Left cardiac atrium (tissue), 4 donors: Measurements from ENCODE around the gene TEX264. TPM values are rescaled to one million over a fixed set of nuclear protein-coding genes. Genes with fewer than 3 reads are reported as not detected.
"Not testable (repeated sequence)": the region's sequence is repeated elsewhere in the genome, so short reads cannot be mapped to it uniquely, and the experiment has no call there.

Experiments used
- ATAC-seq, 2 donors: fragments of 200-7000 bp; cut with Tn5 transposase; one replicate each; pipeline ENCODE4 v1.9.1; 2020; ENCODE audit warnings: mild to moderate bottlenecking in 2 of 2, moderate library complexity in 2 of 2
- DNase-seq: peaks from one replicate; pipeline ENCODE4 v3.0.0-alpha.2; 2020
- intact Hi-C, 2 donors: fragments of 100-400 bp; cut with DNase I; formaldehyde crosslinking; loops; one replicate each; pipeline versions ENCODE4 v1.14.1 to v1.15.1; 2022 to 2023
- long read RNA-seq: library from polyadenylated mRNA; unstranded; transcript quantifications from one replicate; pipeline ENCODE4 v2.0.0, GENCODE V29; 2021
- total RNA-seq, 2 donors: library from RNA; stranded (reverse); fragmentation: NEBNext Ultra II Directional; extraction: Animal tissue kit (Norgen Biotek cat#: 25700); gene quantifications; one replicate each; pipeline ENCODE4 v1.2.1, GENCODE V29; 2021
- donor health status: DM: no; HTN: yes; CAD: no.
- donor health status: DM: no; HTN: yes; CAD: no; lungs with severe emphysema.
- donor health status: DM: yes; HTN: yes; CAD: no.
- donor health status: Dilated cardiomyopathy.

TEX264 gene, protein sequence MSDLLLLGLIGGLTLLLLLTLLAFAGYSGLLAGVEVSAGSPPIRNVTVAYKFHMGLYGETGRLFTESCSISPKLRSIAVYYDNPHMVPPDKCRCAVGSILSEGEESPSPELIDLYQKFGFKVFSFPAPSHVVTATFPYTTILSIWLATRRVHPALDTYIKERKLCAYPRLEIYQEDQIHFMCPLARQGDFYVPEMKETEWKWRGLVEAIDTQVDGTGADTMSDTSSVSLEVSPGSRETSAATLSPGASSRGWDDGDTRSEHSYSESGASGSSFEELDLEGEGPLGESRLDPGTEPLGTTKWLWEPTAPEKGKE
- total RNA-seq, result 10 to 100 TPM; 44.1 TPM
- long read RNA-seq, transcript TEX264-215 (6 exons, 1,488 nt), result minor isoform, 7 of 91 reads
- long read RNA-seq, transcript TEX264-201 (5 exons, 1,340 nt), result major isoform, 71 of 91 reads
- long read RNA-seq, partial matches to known transcripts, result 2 of 91 reads
- long read RNA-seq, other reads (novel, unspliced or antisense), result 6 of 91 reads

DNA sequence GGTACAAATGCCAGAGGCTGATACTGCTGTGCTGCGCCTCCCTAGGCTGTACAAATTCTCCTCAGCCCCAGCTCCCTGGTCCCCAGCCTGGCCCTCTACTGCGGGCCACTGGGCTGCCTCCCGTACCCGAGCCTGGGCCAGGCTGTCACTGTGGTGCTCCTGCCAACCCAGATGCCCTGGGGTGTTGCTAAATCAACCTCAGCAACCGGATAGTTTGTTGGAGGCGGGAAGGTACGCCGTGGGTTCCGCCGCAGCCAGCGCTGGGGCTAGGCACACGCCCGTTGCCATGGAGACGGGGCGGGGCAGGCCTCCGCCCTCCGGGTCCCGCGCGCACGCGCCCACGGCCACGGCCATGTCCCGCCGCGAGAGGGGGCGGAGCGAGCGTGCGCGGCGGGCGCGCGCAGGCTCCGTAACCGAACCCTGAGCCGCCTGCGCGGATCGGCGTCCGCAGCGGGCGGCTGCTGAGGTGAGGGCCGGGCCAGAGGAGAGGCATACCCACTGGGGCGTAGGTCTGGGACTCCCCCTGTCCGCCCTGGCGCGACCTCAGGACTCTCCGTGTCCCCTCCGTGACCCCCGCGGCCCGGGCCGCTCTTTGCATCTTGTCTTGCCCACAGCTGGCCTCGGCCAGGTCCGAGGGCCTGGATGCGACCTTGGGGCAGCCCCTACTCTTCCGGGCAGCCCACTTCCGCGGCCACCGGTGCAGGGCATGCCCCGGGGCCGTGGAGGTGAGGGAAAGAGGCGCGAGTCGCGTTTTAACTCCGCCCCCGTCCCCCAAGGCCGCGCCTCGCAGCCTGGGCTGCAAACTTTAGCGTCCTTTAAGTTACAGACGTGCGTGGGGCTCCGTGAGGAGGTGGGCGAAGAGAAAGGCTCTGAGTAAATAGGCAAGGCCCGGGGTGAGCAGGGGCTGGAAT, at the start of gene TEX264:
TEX264 (plus strand) TSS at position 430 of the 911 bp plus-strand sequence. CDS start 3,053 bp downstream, outside the sequence.
- peak; percentile 95 for DNase-seq
- ATAC-seq, result peak; percentile 96
- intact Hi-C loops, result no loop called here

DNA sequence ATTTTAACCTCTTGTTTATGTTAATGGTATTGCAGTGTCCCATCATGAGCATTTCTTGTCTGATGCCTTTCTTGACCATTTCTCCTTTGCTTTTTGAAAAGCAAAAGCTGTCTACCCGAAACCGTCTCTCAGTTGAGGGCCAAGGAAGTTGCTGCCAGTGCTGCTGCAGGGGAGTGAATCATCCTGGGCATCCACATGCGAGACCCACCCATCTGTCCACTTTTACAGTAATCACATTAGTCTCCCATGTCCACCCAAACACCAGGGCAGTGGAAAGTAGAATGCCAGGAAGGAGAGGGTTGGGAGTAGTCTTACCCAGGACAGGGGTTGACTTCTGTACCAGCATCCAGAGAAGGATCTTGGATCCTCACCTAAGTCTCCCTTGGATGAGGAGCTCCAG, 48.6 kb upstream of the TEX264 start:
- intact Hi-C loops, result no loop called here
- ATAC-seq (peak in 1 of 2 donors; percentile 69), DNase-seq (no peak)

DNA sequence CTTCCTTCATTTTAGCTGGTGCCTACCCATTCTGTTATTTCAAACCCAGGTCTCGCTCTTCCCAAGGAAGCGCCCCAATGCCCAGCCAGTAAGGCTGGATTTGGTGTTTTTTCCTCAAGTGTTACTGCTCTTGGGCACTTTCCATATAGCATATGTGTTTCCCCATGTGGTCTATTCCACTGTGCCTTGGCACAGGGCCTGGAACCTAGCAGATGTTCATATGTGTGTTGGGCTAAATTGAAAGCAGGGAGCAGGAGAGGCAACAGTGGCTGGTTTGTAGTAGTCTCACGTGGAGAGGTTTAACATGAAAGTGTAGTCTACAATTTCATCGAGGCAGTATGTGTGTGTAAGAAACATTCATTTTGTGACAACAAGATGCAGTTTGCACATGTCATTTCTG, 48.2 kb upstream of the TEX264 start:
- DNase-seq (no peak), ATAC-seq (no peak)
- intact Hi-C loops, result no loop called here

DNA sequence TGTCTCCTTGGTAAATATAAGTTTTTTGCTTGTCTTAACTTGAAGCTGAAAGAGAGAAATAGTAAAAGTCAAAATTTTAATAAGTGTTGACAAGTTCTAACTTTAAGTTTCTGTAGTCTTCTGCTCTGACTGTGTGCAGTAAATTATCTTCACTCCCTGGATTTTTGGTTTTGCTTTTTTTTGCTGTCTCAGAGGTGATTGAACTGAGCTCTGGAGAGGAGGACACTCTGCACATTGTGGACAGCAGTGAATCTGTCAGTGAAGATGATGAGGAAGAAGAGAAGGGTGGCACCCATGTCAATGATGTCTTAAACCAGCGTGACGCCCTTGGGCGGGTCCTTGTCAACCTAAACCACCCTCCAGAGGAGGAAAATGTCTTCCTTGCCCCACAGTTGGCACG, 40.5 kb upstream of the TEX264 start:
- no peak for DNase-seq
- no peak for ATAC-seq
- intact Hi-C loops, result no loop called here

DNA sequence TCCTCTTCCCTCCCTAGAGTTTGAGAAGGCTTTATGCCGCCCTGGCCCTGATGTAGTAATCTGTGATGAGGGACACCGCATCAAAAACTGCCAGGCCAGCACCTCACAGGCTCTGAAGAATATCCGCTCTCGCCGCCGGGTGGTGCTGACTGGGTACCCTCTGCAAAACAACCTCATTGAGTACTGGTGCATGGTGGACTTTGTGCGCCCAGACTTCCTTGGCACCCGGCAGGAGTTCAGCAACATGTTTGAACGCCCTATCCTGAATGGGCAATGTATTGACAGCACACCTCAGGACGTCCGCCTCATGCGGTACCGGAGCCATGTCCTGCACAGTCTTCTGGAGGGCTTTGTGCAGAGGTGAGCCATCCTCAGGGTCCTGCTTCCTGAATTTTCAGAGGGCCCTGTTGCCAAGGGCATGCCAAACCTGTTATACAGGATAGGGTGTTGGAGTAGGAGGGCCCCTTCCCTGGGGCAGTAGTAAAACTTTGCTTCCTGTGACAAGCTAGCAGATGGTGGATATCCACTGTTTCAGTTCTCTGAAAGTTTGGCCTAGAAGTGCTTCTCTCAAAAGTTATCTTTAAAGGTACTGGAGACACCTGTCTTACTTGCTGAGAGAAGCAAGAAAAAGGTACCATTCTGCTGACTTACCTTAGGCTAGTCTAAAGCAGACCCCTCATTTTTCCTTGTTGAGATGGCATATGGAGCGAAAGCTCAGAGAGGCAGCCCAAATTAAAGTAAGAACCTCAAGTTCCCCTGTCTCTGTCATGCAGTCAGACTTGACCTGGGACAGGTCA, 33.7 kb upstream of the TEX264 start:
- intact Hi-C loops, result no loop called here
- ATAC-seq, result no peak
- no peak for DNase-seq

DNA sequence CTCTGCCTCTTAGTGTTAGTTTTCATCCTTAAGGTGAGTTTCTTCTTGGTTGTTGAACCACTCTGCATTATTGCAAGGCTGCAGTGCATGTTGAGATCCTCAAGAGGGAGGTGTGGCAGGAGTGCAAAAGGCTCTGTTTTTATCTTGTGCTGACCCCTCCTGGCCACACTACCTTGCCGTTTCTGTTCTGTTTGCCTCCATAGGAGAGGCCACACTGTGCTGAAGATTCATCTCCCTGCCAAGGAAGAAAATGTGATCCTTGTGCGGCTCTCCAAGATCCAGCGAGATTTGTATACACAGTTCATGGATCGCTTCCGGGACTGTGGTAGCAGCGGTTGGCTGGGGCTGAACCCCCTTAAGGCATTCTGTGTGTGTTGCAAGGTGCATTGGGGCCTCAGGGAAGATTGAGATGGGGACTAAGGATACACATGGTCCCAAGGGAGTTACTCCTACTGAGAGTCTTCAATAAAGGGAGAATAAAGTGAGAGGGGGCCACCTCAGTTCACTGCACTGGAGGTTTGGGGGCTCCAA, 33.0 kb upstream of the TEX264 start:
- DNase-seq (no peak), ATAC-seq (peak; percentile 64 to 72)
- intact Hi-C loops, result no loop called here

DNA sequence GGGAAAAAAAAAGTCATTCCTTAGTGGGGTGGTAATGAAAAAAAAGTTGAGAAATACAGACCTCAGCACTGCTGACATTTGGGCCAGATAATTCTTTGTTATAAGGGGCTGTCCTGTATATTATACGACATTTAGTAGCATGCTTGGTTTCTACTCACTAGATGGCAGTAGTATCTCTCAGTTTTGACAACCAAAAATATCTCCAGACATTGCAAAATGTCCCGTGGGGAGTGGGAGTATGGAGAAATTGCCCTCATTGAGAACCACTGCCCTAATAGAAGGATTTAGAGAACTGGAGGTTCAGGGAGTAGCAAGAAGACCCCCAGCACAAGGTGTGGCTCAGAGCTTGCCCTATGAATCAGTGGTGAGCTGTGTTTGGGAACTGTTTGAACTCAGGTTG, 28.6 kb upstream of the TEX264 start:
- DNase-seq (no peak), ATAC-seq (peak in 1 of 2 donors; percentile 53)
- intact Hi-C loops, result no loop called here

DNA sequence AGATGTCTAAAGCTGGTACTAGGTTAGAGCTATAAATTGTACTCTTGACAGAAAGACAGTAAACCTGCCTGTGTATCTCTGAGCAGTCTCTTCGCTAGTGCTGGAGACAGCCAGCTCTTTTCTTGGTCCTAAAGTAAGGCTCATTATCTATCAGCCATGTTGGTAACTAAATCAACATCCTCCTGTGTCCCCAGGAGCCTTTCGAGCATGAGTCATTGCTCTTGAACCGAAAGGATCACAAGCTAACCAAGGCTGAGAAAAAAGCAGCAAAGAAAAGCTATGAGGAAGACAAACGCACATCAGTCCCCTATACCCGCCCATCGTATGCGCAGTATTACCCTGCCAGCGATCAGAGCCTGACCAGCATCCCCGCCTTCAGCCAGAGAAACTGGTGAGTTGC, 25.0 kb upstream of the TEX264 start:
- DNase-seq (no peak), ATAC-seq (no peak)
- intact Hi-C loops, result no loop called here

DNA sequence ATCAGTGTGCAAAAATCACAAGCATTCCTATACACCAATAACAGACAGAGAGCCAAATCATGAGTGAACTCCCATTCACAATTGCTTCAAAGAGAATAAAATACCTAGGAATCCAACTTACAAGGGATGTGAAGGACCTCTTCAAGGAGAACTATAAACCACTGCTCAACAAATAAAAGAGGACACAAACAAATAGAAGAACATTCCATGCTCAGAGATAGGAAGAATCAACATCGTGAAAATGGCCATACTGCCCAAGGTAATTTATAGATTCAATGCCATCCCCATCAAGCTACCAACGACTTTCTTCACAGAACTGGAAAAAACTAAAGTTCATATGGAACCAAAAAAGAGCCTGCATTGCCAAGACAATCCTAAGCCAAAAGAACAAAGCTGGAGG, 18.9 kb upstream of the TEX264 start:
- ATAC-seq, intact Hi-C loops, DNase-seq: not testable (repeated sequence)

DNA sequence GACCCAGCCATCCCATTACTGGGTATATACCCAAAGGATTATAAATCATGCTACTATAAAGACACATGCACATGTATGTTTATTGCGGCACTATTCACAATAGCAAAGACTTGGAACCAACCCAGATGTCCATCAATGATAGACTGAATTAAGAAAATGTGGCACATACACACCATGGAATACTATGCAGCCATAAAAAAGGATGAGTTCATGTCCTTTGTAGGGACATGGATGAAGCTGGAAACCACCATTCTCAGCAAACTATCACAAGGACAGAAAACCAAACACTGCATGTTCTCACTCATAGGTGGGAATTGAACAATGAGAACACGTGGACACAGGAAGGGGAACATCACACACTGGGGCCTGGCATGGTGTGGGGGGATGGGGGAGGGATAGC, 17.6 kb upstream of the TEX264 start:
- intact Hi-C loops, DNase-seq, ATAC-seq: not testable (repeated sequence)

DNA sequence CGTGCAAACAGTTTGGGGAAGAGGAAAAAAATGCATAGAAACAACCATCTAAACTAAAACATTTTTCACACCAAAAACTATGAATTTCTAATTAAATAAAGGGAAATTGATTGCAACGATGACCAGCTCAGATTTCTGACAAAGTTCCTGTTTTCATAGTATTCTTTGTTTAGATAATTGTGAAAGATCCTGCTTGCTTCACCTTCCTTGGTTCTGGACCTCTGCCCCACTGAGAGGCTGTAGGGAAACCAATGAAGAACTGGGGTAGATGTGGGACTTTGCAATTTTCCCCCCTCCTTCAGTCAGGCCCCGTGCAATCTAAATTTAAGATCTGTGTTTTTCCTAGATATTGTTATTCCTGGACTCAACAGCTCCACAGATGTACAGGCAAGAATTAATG, 13.8 kb upstream of the TEX264 start:
- intact Hi-C loops, result no loop called here
- ATAC-seq, result no peak
- DNase-seq, result no peak

DNA sequence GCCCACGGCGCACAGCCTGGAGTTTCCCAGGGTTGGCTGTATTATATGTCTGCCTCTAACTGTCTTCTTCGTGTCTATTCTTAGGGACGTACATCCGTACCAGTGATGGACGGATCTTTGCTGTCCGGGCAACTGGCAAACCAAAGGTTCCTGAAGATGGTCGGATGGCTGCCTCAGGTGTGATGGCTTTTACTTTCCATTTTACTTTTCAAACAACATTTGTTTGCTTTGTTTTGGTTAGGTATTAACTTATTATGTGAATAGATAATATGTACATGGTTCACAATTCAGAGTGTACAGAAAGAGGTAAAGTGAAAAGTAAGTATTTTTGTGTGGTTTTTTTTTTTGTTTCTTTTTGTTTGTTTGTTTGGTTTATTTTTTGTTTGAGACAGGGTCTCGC, 11.1 kb upstream of the TEX264 start:
- intact Hi-C loops, result no loop called here
- no peak for ATAC-seq

DNA sequence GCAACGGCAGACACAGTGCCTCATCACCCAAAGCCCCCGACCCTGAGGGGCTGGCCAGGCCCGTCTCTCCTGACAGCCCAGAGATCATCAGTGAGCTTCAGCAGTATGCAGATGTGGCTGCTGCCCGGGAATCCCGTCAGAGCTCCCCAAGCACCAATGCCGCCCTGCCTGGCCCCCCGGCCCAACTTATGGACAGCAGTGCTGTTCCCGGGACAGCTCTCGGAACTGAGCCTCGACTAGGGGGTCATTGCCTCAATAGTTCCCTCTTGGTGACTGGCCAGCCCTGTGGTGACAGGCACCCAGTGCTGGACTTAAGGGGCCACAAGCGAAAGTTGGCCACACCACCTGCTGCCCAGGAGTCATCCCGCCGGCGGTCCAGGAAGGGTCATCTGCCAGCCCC, 8.6 kb upstream of the TEX264 start:
- DNase-seq (no peak), ATAC-seq (no peak)
- intact Hi-C loops, result no loop called here

More for the DNA sequence above, 11.1 kb upstream of the TEX264 start:
- DNase-seq, result no peak

DNA sequence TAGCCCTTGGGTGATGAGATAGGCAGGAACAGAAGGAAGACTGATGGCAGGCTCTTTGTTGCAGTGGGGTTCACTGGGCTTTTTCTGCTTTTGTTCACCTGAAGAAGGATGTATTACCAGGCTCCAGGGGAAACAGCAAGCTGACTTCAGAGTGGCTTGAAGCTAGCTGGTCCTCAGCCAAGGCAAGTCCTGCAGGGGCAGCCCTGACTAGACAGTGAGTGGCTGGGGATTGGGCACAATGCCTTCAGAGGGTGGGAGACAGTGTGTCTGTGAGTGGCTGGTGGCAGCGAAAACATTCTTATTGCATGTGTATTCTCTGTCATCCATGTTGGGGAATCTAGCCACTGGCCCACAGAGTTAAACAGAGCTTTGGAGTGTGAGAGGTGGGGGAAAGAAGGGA, 2.3 kb upstream of the TEX264 start:
- no peak for DNase-seq
- intact Hi-C loops, result loop anchor here (2.0 to 5.0 kb wide), 2 partner anchors 166 kb away; partner anchors contain the start of gene DCAF1 (in 1 of the 2)
- no peak for ATAC-seq

DNA sequence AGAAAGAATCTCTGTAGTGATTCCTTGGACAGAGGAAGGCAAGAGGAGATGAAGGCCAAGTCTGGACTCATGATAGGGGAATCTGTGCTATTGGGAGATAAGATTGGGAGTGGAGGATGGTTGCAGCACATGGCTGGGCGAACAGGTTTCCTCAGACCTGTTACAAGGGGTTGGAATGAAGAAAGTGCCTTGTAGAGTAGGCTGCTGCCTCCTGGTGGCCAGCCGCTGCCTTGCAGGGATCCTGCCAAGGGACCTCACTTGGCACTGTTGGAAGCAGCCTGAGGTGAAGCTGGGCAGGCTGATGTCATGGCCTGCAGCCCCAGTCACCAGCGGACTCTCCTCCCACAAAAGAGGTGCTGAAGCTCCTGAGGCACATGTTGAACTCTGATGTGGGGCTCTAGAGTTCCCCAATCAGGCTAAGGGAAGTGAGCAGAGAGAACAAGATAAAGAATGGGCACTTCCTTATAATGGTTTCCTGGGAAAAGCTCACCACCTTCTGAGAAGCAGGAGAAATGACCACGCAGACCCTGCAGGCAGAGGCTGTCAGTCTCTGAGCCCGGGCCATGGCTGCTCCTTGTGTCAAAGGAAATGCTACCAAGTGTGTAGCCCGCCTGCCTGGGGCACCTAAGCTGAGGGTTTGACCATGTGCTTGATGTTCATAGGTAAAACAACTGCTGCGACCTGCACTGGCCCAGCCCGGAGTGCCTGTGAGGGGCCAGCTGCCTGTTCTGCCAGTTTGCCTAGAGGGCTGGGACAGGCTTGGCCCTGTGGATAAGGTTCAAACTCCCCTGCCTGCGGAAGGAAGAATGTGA, 1.6 kb upstream of the TEX264 start:
- ATAC-seq (peak; percentile 4 to 42), DNase-seq (peak; percentile 85)
- intact Hi-C loops, result loop anchor here (2.0 to 5.0 kb wide), 2 partner anchors 167 kb away; partner anchors contain the start of gene DCAF1 (in 1 of the 2)

DNA sequence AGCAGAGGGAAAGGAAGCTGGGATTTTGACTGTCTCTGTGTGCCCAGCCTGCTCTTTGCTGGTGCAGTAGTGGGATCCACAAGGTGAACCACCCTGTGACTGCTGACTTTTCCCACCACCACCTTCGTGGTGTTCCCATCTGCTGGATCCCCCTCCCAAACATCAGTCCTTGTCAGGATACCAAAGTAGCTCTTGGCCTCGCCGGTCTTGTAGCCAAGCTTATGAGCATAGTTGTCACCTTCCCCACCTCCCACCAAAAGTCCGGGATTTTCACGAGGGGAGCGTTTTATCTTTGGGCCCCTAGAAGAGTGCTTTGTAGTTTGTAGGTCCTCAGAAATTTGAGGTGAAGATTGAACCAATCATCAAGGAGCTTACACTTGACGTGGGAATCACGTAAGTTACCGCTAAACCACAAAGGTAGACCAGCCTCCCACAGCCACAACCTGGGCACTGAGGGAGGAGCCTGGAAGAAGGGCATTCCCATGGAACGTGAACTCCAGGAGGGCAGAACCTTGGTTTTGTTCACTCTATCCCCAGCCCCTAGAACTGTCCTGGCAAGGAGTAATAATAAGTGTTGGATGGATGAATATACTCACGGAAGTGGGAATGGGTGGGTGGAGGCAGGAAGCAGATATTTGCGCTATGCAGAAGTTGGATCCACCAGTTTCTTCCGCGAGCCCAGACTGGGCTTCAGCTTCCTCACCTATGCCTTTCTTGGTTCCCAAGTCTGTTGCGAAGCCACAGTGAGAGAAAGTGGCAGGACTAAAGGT, 814 bp upstream of the TEX264 start:
- intact Hi-C loops, result no loop called here
- DNase-seq (no peak), ATAC-seq (no peak)
